PC-9 (cell line): ENCODE data around the gene SNX2. TPM values are rescaled to one million over a fixed set of nuclear protein-coding genes. Genes with fewer than 3 reads are reported as not detected.

Experiments
- BruUV-seq: library from RNA; stranded (reverse); fragments of 400-500 nt; replicated peaks from 2 replicates; lab custom pipeline; 2021; lab: Mats Ljungman, UMichigan
- CTCF ChIA-PET: fragments of 300-600 bp; sonication (Branson Sonifier 250); formaldehyde crosslinking; loops from one replicate; lab custom pipeline; 2022; ENCODE audit warnings: antibody characterized with exemption; lab: Charles Lee
- POLR2A ChIA-PET: fragments of 300-600 bp; sonication (Branson Sonifier 250); formaldehyde crosslinking; loops from one replicate; lab custom pipeline; 2022; ENCODE audit warnings: antibody characterized with exemption; ENCODE audit not compliant: unreplicated experiment; lab: Charles Lee
- DNase-seq, 2 experiments: peaks; one replicate each; pipeline versions ENCODE4 v3.0.0 to v3.0.0-alpha.2; 2015 to 2022; ENCODE audit warnings: mixed read lengths in 1 of 2
- H2AFZ ChIP-seq: fragments of 200-600 bp; sonication (generic); 2 replicates; pipeline ENCODE4 v1.8.1; 2017; ENCODE audit warnings: antibody characterized with exemption
- H3F3A ChIP-seq: fragments of 200-600 bp; sonication (generic); 2 replicates; pipeline ENCODE4 v1.8.1; 2017; ENCODE audit warnings: antibody characterized with exemption, mild to moderate bottlenecking, low read depth; ENCODE audit not compliant: insufficient read depth
- H3K27ac ChIP-seq: fragments of 200-600 bp; sonication (generic); 2 replicates; pipeline ENCODE4 v1.6.1; 2016; ENCODE audit warnings: mixed run types
- H3K27me3 ChIP-seq: fragments of 200-600 bp; sonication (generic); 2 replicates; pipeline ENCODE4 v1.6.1; 2016; ENCODE audit warnings: low read depth, mixed run types; ENCODE audit not compliant: insufficient read depth
- H3K36me3 ChIP-seq: fragments of 200-600 bp; sonication (generic); 2 replicates; pipeline ENCODE4 v1.6.1; 2016; ENCODE audit warnings: low read depth, mixed run types
- H3K4me1 ChIP-seq: fragments of 200-600 bp; sonication (generic); replicated peaks from 2 replicates; pipeline ENCODE4 v1.6.1; 2016; ENCODE audit warnings: mixed run types; ENCODE audit not compliant: insufficient read depth
- H3K4me2 ChIP-seq: fragments of 200-600 bp; sonication (generic); 2 replicates; pipeline ENCODE4 v1.6.1; 2017; ENCODE audit warnings: mixed run types
- H3K4me3 ChIP-seq: fragments of 200-600 bp; sonication (generic); 2 replicates; pipeline ENCODE4 v1.6.1; 2016; ENCODE audit warnings: mixed run types
- H3K79me2 ChIP-seq: fragments of 200-600 bp; sonication (generic); 2 replicates; pipeline ENCODE4 v1.6.1; 2017; ENCODE audit warnings: low read depth, mixed run types
- H3K9me2 ChIP-seq: fragments of 200-600 bp; sonication (generic); 2 replicates; pipeline ENCODE4 v1.8.1; 2017; ENCODE audit warnings: mild to moderate bottlenecking; ENCODE audit not compliant: insufficient read depth
- H3K9me3 ChIP-seq: fragments of 200-600 bp; sonication (generic); 2 replicates; pipeline ENCODE4 v1.8.1; 2016; ENCODE audit warnings: low read depth; ENCODE audit not compliant: insufficient read depth
- H4K20me1 ChIP-seq: fragments of 200-600 bp; sonication (generic); 2 replicates; pipeline ENCODE4 v1.8.1; 2017; ENCODE audit not compliant: insufficient read depth
- CTCF ChIP-seq: fragments of 200-600 bp; sonication (generic); conservative IDR thresholded peaks from 2 replicates; pipeline ENCODE4 v1.6.1; 2017; ENCODE audit warnings: mixed run types, antibody characterized with exemption, mild to moderate bottlenecking, moderate library complexity
- EZH2 ChIP-seq: fragments of 200-600 bp; sonication (generic); IDR thresholded peaks from 2 replicates; pipeline ENCODE4 v1.8.0; 2017; ENCODE audit warnings: antibody characterized with exemption, low read depth
- intact Hi-C: fragments of 100-400 bp; cut with micrococcal nuclease; formaldehyde crosslinking; loops from one replicate; pipeline ENCODE4 v1.10.0; 2022; ENCODE audit not compliant: unreplicated experiment
- total RNA-seq: library from RNA; stranded (reverse); gene quantifications from 2 replicates; pipeline ENCODE4 v1.2.3, GENCODE V29; 2021

The SNX2 gene
- total RNA-seq, 1 experiment from 2014 or later = 42.4 TPM

GRCh38 chr5:122766130-122766529 is 8.8 kb upstream of the SNX2 start:
- no peaks in the 10 kb centered on the region for H3K27me3 ChIP-seq
- no peak overlapping the region for H3K4me2 ChIP-seq
- H3K27ac ChIP-seq = no peak overlapping the region
- intact Hi-C loops = no loop called here
- no peaks in the 10 kb centered on the region for H4K20me1 ChIP-seq
- BruUV-seq = no TSS peak
- DNase-seq = no peak
- no peaks in the 10 kb centered on the region for H3K79me2 ChIP-seq
- CTCF ChIA-PET = no interaction called here
- H3K9me2 ChIP-seq = no peaks in the 10 kb centered on the region
- H3K4me1 ChIP-seq = no peaks in the 10 kb centered on the region
- no peaks in the 10 kb centered on the region for H3K36me3 ChIP-seq
- H3K9me3 ChIP-seq = no peaks in the 10 kb centered on the region
- no peak overlapping the region for H2AFZ ChIP-seq
- H3K4me3 ChIP-seq = no peak overlapping the region
- POLR2A ChIA-PET = no interaction called here
- no peaks in the 10 kb centered on the region for H3F3A ChIP-seq
- TF ChIP-seq CTCF = no peak

GRCh38 chr5:122770477-122770876 is 4.4 kb upstream of the SNX2 start:
- H3K9me2 ChIP-seq = no peaks in the 10 kb centered on the region
- TF ChIP-seq EZH2 (no peak), CTCF (no peak)
- no peaks in the 10 kb centered on the region for H3K79me2 ChIP-seq
- H3K27me3 ChIP-seq = no peaks in the 10 kb centered on the region
- no peak for DNase-seq
- ChIA-PET POLR2A (no interaction called here), CTCF (no interaction called here)
- H2AFZ ChIP-seq = no peak overlapping the region
- no peaks in the 10 kb centered on the region for H3K36me3 ChIP-seq
- peaks cover 4% of the 10 kb centered on the region; the same call in 1 of the 2 replicates for H3F3A ChIP-seq
- H3K9me3 ChIP-seq = no peaks in the 10 kb centered on the region
- H3K4me2 ChIP-seq = no peak overlapping the region
- BruUV-seq = no TSS peak
- no peak overlapping the region for H3K4me3 ChIP-seq
- H3K27ac ChIP-seq = no peak overlapping the region
- no peaks in the 10 kb centered on the region for H4K20me1 ChIP-seq
- intact Hi-C loops = loop anchor here (10.0 kb wide), 2 partner anchors 66 to 134 kb away; no protein-coding TSS in a partner anchor
- H3K4me1 ChIP-seq = peaks cover 5% of the 10 kb centered on the region; the same call in 1 of the 2 replicates

- Histone ChIP-seq H3K4me2 (no peak overlapping the region), H2AFZ (no peak overlapping the region)
- BruUV-seq = no TSS peak
These were observed 2.4 kb upstream of the SNX2 start for GRCh38 chr5:122772446-122772845.

More at GRCh38 chr5:122772446-122772845, 2.4 kb upstream of the SNX2 start:
- peaks cover 4% of the 10 kb centered on the region; the same call in 1 of the 2 replicates for H3F3A ChIP-seq
- no peaks in the 10 kb centered on the region for H3K9me2 ChIP-seq
- intact Hi-C loops = loop anchor here (10.0 kb wide), 2 partner anchors 68 to 132 kb away; no protein-coding TSS in a partner anchor
- TF ChIP-seq CTCF (no peak), EZH2 (no peak)
- no peak overlapping the region for H3K4me3 ChIP-seq
- H4K20me1 ChIP-seq = peaks cover 8% of the 10 kb centered on the region; the same call in 1 of the 2 replicates
- no peaks in the 10 kb centered on the region for H3K36me3 ChIP-seq
- ChIA-PET POLR2A (no interaction called here), CTCF (no interaction called here)
- DNase-seq = peak in 1 of 2 experiments; percentile 67
- H3K9me3 ChIP-seq = no peaks in the 10 kb centered on the region
- H3K27ac ChIP-seq = no peak overlapping the region
- H3K27me3 ChIP-seq = no peaks in the 10 kb centered on the region
- peaks cover 19% of the 10 kb centered on the region for H3K4me1 ChIP-seq
- H3K79me2 ChIP-seq = peaks cover 16% of the 10 kb centered on the region
